Measurements from ENCODE around the gene ALKBH5. TPM values are rescaled to one million over a fixed set of nuclear protein-coding genes. Genes with fewer than 3 reads are reported as not detected.
A peak's percentile ranks its signal among the peaks of the same experiment; 100 is the strongest.

ALKBH5 gene
- total RNA-seq, 1 experiment from 2014 or later: 105 TPM

DNA sequence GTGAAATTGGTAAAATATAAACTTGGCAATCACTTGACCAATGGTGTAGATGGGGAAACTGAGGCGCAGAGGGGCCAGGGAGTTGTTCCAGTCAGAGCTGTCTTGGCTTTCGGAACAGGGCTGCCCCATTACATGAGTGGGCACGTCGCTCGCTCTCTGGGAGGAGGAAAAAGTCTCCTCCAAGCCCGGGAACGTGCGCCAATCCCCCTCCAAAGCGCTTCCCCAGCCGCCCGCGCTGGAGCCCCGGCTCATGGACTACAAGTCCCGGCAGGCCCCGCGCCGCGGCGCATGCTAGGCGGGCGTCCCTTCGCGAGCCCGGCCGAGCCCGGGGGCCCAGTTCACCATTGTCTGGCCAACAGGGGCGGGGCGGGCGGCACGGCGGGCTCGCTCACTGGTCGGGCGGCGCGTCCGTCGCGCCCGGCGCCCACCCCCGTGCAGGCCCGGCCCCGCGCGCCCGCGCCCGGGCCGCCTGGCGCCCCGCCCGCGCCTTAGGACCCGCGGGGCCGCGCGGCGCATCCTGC is 41.6 kb downstream of the ALKBH5 start, which contains the start of gene LLGL1 (continued):
- TF ChIP-seq ZNF263 (CRISPR knock-in tag; IDR thresholded peaks at IDR 0.05; ENCODE audit: low read depth) (no peak), TCF7 (CRISPR knock-in tag; IDR thresholded peaks at IDR 0.05; ENCODE audit: low read depth) (no peak)
- TF ChIP-seq, protein P1, sequence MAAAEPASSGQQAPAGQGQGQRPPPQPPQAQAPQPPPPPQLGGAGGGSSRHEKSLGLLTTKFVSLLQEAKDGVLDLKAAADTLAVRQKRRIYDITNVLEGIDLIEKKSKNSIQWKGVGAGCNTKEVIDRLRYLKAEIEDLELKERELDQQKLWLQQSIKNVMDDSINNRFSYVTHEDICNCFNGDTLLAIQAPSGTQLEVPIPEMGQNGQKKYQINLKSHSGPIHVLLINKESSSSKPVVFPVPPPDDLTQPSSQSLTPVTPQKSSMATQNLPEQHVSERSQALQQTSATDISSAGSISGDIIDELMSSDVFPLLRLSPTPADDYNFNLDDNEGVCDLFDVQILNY (CRISPR knock-in tag; IDR thresholded peaks at IDR 0.05): no peak

DNA sequence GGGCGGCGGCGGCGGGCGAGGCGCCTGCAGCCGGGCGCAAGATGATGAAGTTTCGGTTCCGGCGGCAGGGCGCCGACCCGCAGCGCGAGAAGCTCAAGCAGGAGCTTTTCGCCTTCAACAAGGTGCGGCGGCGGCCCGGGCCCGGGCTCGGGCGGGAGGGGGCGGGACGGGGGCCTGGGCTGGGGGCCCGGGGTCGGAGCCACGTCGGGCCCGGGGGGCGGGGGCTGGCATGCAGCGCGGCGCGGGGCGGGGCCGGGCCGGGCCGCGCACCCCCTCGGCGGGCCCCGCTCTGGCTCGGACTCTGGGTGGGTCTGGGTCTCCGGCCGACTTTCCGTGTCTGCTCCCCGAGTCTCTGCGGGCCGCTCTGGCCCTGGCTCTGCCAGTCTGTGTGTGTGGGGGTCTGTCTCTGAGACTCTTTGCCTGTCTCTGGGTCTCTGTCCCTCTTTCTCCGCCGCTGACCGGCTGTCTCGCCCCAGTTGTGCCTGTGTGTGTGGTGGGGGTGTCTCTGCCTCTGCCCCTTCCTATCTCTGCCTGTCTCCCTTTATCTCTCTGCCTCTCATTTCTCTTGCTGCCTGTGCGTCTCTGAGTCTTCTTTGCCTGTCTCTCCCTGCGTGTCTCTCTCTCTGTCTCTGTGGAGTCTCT is 42.1 kb downstream of the ALKBH5 start:
- no peaks in the 10 kb centered on the region for H3K36me3 Mint-ChIP-seq
- 0 out of 2 replicates have a peak, but pooled peaks have one; percentile 23 for TF ChIP-seq FOXP1 (CRISPR knock-in tag; IDR thresholded peaks at IDR 0.05; ENCODE audit: borderline replicate concordance)
- 0 out of 2 replicates have a peak, but pooled peaks have one; percentile 56 for TF ChIP-seq KAT7 (CRISPR knock-in tag; IDR thresholded peaks at IDR 0.05; ENCODE audit: borderline replicate concordance)
- 0 out of 2 replicates have a peak, but pooled peaks have one; percentile 70 for TF ChIP-seq NFE2L1 (CRISPR knock-in tag; IDR thresholded peaks at IDR 0.05)
- no peak for TF ChIP-seq ZNF263 (CRISPR knock-in tag; IDR thresholded peaks at IDR 0.05; ENCODE audit: low read depth)
- DNase-seq (ENCODE audit: low spot score) (peak; percentile 60), ATAC-seq (peak; percentile 0)
- peak overlapping the region; percentile 89 for H3K4me3 Mint-ChIP-seq
- POLR2A ChIA-PET: interaction anchor here (1.9 kb wide), 1 partner anchor 22 kb away, joined by 17 read pairs; no protein-coding TSS in a partner anchor
- H3K9me3 Mint-ChIP-seq: no peaks in the 10 kb centered on the region
- peak overlapping the region; percentile 89 for H3K27ac Mint-ChIP-seq
- peaks cover 23% of the 10 kb centered on the region for H3K4me1 Mint-ChIP-seq
- CTCF ChIA-PET: interaction anchor here (1.8 to 1.9 kb wide), 2 partner anchors 8 to 85 kb away, joined by 8 to 9 read pairs; no protein-coding TSS in a partner anchor
- H3K27me3 Mint-ChIP-seq (ENCODE audit: low read depth): no peaks in the 10 kb centered on the region

DNA sequence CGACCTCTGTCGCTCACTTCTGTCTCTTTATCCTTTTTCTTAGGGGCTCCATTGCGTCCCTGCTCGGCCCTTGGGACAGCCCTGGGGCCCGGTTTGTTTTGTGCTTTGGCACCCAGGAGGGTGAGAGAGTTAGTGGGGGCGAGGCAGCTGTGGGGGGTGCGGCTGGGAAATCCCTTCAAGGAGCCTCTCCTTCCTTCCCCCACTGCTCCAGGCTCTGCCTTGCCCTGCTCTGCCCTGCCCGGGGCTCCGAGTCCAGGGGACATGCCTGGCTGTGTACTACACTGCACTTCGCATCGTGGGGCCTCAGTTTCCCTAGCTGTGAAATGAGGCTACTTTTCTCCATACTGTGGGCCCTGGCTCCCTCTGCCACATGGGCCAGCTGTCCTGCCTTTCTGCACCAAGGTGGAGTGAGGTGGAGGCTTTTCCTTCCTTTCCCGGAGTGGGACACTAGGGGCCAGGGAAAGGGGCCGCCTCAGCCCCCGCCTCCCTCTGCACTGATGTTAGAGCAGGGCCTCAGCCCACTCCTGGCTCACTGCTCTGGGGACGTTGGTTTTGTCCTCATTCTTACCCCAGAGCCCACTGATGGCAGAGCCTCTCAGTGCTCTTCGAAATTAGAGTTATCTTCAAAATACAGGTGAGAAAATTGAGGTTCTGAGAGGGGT is 42.8 kb downstream of the ALKBH5 start:
- DNase-seq (ENCODE audit: low spot score) (no peak), ATAC-seq (no peak)
- no peak for TF ChIP-seq CBFB (CRISPR knock-in tag; IDR thresholded peaks at IDR 0.05; ENCODE audit: low read depth)
- TF ChIP-seq, protein P1 (CRISPR knock-in tag; IDR thresholded peaks at IDR 0.05): no peak
- no peak for TF ChIP-seq MXD4 (CRISPR knock-in tag; IDR thresholded peaks at IDR 0.05; ENCODE audit: borderline replicate concordance)
- TF ChIP-seq, protein P2, sequence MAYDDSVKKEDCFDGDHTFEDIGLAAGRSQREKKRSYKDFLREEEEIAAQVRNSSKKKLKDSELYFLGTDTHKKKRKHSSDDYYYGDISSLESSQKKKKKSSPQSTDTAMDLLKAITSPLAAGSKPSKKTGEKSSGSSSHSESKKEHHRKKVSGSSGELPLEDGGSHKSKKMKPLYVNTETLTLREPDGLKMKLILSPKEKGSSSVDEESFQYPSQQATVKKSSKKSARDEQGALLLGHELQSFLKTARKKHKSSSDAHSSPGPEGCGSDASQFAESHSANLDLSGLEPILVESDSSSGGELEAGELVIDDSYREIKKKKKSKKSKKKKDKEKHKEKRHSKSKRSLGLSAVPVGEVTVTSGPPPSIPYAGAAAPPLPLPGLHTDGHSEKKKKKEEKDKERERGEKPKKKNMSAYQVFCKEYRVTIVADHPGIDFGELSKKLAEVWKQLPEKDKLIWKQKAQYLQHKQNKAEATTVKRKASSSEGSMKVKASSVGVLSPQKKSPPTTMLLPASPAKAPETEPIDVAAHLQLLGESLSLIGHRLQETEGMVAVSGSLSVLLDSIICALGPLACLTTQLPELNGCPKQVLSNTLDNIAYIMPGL (CRISPR knock-in tag; IDR thresholded peaks at IDR 0.05): no peak
- TF ChIP-seq, protein P3, sequence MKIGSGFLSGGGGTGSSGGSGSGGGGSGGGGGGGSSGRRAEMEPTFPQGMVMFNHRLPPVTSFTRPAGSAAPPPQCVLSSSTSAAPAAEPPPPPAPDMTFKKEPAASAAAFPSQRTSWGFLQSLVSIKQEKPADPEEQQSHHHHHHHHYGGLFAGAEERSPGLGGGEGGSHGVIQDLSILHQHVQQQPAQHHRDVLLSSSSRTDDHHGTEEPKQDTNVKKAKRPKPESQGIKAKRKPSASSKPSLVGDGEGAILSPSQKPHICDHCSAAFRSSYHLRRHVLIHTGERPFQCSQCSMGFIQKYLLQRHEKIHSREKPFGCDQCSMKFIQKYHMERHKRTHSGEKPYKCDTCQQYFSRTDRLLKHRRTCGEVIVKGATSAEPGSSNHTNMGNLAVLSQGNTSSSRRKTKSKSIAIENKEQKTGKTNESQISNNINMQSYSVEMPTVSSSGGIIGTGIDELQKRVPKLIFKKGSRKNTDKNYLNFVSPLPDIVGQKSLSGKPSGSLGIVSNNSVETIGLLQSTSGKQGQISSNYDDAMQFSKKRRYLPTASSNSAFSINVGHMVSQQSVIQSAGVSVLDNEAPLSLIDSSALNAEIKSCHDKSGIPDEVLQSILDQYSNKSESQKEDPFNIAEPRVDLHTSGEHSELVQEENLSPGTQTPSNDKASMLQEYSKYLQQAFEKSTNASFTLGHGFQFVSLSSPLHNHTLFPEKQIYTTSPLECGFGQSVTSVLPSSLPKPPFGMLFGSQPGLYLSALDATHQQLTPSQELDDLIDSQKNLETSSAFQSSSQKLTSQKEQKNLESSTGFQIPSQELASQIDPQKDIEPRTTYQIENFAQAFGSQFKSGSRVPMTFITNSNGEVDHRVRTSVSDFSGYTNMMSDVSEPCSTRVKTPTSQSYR (CRISPR knock-in tag; IDR thresholded peaks at IDR 0.05): no peak
- TF ChIP-seq, protein P4, sequence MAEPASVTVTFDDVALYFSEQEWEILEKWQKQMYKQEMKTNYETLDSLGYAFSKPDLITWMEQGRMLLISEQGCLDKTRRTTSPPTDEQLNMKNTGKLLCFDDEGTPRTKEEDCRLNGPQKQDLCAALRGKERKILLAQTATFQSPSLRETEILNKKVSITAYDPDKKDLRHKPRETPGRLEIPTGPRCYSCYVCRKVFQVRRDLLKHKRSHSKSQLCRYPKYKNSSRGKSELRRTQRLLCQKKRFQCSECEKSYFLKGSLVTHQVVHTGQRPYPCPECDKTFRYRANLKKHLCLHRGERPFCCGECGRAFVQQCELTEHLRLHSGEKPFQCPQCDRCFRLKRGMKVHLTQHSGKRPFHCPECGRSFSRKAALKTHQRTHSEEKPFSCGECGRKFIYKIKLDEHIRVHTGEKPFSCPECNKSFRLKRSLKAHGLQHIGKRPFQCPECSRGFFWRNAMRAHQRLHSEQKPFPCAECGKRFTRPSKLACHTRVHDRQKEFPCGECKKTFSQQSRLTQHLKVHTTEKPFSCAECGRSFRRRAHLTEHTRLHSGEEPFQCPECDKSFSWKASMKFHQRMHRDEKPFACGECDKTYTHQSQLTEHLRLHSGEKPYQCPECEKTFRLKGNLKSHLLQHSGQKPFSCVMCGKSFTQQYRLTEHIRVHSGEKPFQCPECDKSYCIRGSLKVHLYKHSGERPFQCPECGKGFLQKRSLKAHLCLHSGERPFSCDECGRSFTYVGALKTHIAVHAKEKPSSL (CRISPR knock-in tag; conservative IDR thresholded peaks at IDR 0.05): no peak
- Mint-ChIP-seq H3K27me3 (ENCODE audit: low read depth) (no peaks in the 10 kb centered on the region), H3K9me3 (no peaks in the 10 kb centered on the region), H3K4me1 (peaks cover 23% of the 10 kb centered on the region), H3K36me3 (no peaks in the 10 kb centered on the region), H3K4me3 (peak overlapping the region; percentile 89), H3K27ac (peak overlapping the region; percentile 89)
- POLR2A ChIA-PET: interaction anchor here (0.8 kb wide), 1 partner anchor 21 kb away, joined by 4 read pairs; no protein-coding TSS in a partner anchor
- CTCF ChIA-PET: interaction anchor here (1.9 kb wide), 1 partner anchor 9 kb away, joined by 9 read pairs; no protein-coding TSS in a partner anchor

Data from WTC11 (cell line).